Left hindlimb (tissue), 1 donor: ENCODE measurements around the gene RASL10B.
"Not testable (repeated sequence)": the region's sequence is repeated elsewhere in the genome, so short reads cannot be mapped to it uniquely, and the experiment has no call there.

ENCODE experiments used
- DNase-seq: peaks from one replicate; pipeline ENCODE4 v3.0.0-alpha.2; 2018

The RASL10B gene

GRCh38 chr17:35731239-35731916 is at the start of gene RASL10B:
Gene RASL10B, plus strand, starts transcription at chr17:35731639. Its CDS starts 3,546 bp downstream, at chr17:35735185.
- no peak for DNase-seq

GRCh38 chr17:35683591-35683990 is 47.8 kb upstream of the RASL10B start:
- no peak for DNase-seq

GRCh38 chr17:35684055-35684802 is 47.2 kb upstream of the RASL10B start:
- no peak for DNase-seq

- DNase-seq, result no peak
Measured at GRCh38 chr17:35692512-35693210, 38.8 kb upstream of the RASL10B start.

GRCh38 chr17:35693662-35694061 is 37.8 kb upstream of the RASL10B start:
- DNase-seq, result no peak

GRCh38 chr17:35694906-35695305 is 36.5 kb upstream of the RASL10B start:
- no peak for DNase-seq

- no peak for DNase-seq
Measured at GRCh38 chr17:35695613-35696012, 35.8 kb upstream of the RASL10B start.

GRCh38 chr17:35698800-35699199 is 32.6 kb upstream of the RASL10B start:
- no peak for DNase-seq

GRCh38 chr17:35700150-35700549 is 31.3 kb upstream of the RASL10B start:
- no peak for DNase-seq

GRCh38 chr17:35701491-35701890 is 29.9 kb upstream of the RASL10B start:
- DNase-seq, result no peak

- not testable (repeated sequence) for DNase-seq
Measured at GRCh38 chr17:35703308-35703707, 28.1 kb upstream of the RASL10B start.

- DNase-seq, result no peak
Measured at GRCh38 chr17:35705230-35705629, 26.2 kb upstream of the RASL10B start.

GRCh38 chr17:35705705-35706104 is 25.7 kb upstream of the RASL10B start:
- no peak for DNase-seq

GRCh38 chr17:35708149-35708548 is 23.3 kb upstream of the RASL10B start:
- DNase-seq, result no peak

GRCh38 chr17:35708951-35709350 is 22.5 kb upstream of the RASL10B start:
- DNase-seq, result no peak

GRCh38 chr17:35709874-35710273 is 21.6 kb upstream of the RASL10B start:
- no peak for DNase-seq

- no peak for DNase-seq
Measured at GRCh38 chr17:35710950-35711349, 20.5 kb upstream of the RASL10B start.

- DNase-seq, result no peak
Measured at GRCh38 chr17:35713069-35713728, 18.2 kb upstream of the RASL10B start.

- DNase-seq, result no peak
Measured at GRCh38 chr17:35714988-35715387, 16.5 kb upstream of the RASL10B start.

GRCh38 chr17:35715416-35715815 is 16.0 kb upstream of the RASL10B start:
- DNase-seq, result no peak

- no peak for DNase-seq
Measured at GRCh38 chr17:35716173-35716572, 15.3 kb upstream of the RASL10B start.

- DNase-seq, result no peak
Measured at GRCh38 chr17:35716897-35717465, 14.5 kb upstream of the RASL10B start.

- no peak for DNase-seq
Measured at GRCh38 chr17:35717475-35717874, 14.0 kb upstream of the RASL10B start.
